SKM-1 treated with dmso at 0.1 percent for 144 hours (cell line): Measurements from ENCODE around the gene SPATS2L.
A peak's percentile ranks its signal among the peaks of the same experiment; 100 is the strongest.

Experiments
- DNase-seq: peaks from one replicate; lab custom pipeline; 2025; ENCODE audit not compliant: unreplicated experiment; lab: John Stamatoyannopoulos, UW

SPATS2L gene

DNA sequence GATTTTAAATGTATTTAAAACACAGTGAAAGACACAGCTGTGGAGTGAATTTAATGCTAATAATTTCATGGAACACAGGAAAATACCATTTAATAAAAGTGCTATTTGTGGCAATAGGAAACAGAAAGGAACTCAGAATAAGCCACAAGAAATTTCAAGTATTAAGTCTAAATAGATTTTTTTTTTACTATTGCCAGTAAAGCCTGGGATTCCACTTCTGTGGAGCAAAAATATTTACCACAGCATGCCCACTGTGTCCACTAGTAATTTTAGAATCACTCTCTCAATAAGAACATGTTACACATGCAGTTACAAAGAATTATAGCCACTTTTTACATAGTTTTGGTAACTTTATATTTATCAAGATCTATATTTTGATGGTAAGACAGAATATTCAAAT lies 186.2 kb downstream of the SPATS2L start:
- no peak for DNase-seq

DNA sequence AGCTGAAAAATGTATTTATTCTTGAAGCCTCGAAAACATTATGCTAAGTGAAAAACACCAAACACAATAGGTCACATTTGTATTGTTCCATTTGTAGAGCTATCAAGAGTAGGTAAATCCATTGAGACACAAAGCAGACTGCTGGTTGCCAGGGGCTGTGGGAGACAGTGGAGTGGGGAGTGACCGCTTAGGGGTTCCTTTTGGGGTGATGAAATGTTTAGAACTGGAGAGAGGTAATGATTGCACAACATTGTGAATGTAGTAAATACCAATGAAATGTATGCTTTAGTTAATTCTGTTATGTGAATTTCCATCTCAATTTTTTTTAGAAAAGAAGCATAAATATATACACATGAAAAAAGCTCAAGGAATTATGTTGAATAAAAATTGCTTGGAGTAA lies 187.6 kb downstream of the SPATS2L start:
- DNase-seq = no peak

DNA sequence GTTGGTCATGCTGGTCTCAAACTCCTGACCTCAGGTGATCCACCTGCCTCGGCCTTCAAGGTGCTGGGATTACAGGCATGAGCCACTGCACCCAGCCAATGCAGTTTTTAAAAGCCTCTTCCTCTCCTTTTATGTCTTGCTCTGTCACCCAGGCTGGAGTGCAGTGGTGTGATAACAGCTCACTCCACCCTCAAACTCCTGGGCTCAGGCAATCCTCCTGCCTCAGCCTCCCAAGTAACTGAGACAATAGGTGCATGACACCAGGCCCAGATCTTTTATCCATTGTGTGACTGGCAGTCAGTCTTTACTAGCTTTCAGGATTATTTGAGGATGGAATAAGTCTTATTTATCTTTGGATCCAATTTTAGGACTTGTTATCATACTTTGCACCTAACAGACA lies 190.2 kb downstream of the SPATS2L start:
- DNase-seq = no peak

DNA sequence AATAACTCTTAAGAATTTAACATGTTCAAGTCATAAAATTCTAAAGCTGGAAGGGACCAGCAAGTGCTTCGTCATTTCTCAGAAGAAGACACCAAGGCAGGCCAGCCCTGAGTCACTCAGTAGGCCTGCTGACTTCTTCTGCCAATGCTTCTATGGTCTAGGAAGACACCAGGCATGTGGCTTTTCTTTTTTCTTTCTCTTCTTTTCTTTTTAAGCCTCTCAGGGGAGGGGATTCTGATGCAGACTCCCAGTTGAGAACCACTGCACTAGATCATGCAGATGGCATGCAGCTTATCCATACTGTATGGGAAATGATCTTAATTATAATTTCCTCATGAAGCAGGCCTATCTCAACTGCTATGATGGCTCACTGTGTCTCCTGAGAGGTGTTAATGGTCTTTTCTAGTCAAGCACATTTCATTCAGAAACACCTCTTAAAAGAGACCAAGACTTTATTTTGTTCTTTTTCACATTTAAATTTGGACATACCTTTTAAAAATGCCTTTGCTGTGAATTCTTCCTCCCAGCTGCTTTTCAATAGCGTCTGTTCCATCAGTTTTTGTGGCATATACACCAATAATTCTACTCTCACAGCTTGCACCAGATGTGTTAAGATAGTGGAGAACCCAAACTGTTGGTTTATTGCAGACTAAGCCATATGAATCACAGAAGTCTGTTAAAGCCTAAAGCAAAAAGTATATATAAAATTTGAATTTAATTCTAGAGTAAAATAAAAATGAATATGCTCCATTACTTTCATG lies 192.1 kb downstream of the SPATS2L start:
- DNase-seq = no peak

DNA sequence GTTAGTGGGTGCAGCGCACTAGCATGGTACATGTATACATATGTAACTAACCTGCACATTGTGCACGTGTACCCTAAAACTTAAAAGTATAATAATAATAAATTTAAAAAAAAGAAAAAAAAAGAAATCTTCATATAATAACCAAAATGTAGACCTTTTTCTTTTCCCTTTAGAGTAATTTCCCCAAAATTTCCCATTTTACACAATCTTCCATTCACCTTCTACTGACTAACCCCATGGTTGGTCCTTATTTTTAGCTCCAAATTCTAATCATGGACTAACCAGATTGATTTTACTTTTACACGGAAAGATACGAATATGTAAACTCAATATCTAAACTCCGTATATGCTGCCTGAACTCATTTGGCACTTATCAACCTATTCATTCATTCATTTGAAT lies 195.7 kb downstream of the SPATS2L start:
- DNase-seq = no peak

DNA sequence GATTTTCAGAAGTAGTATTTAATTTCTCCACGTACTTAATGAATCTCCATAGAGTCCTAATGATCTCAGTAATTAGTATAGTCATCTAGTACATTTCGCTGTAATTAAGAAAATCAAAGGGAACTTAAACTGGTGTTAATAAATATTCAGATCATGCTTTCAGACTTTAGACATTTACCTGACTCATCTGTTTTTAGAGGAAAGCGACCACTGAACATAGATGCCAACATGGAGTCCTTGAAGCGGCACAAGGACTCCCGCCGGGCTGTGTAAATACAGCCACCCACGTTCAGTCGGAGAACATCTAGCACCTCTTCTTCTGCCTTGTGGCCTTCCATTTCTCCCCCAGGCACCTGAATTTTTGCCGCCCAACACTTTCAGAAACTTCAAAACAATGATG lies 200.2 kb downstream of the SPATS2L start:
- DNase-seq = no peak

DNA sequence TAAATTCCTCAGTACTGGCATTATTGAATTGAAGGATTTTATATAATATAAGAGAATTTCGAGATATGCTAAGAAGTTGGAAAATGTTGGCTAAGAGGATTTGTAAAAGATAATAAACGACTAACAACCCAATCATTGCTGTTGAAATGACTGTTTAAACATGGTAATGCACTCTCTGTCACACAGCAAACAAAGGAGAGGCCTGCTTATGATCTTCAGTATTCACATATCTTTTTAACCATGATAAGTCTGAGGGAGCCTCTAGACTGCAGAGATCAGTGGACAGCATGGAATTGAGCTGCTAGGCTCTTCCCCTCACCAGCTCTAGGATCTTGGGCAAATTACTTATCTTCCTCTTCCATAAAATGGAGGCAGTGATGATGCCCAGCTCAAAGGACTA lies 200.7 kb downstream of the SPATS2L start:
- DNase-seq = no peak

DNA sequence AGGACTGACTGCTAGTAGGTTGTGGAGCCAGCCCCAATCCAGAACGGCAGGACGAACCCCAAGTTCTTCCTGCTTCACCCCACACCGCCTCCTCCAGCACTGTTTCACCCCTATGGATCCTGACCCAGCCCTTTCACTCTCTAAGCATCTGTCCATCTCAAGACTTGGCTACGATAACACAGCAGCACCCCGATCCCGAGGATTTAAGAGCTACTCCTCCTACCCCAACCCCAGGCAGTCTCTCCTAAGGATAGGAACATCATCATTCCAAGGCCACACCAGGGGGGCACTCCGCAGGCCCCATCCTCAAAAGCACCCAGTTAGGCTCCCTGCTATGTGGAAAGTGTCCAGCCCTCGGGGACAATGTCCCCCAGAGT lies 202.7 kb downstream of the SPATS2L start:
- DNase-seq = no peak

DNA sequence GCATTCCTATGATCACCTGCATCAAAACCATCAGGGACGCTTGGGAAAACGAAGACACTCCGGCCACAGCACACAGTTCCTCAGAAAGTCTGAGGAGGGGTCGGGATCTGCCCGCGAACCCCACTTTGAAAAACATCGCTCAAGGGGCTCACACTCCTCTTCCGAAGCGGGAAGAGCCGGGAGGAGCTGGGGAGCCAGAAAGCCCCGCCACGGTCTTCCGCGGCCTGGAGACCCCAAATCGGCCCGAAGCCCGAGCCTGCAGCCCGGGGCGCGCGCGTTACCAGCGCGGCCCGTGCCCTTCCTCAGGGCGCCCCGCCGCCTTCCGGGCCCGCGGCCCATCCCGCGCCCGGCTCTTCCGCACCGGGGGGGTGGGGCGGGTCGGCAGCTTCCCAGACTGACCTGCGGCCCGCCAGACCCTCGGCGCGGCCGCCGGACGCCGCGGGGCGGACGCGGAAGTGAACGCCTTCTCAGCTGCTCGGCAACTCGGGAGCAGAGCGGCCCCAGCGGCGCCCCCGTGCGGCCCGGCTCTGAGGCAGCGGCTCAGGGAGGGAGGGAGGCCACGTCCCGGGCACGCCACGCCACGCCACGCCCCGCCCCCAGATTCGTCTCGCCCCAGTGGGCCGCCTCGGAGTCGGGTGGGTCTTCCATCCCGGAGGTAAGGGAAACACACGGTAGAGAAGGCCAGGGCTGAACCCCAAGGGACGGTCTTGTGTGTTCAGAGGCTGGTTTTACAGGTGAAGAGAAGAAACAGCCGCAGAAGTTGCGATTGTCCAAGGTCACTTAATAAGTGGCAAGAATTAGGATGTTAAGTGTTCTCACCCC lies 203.3 kb downstream of the SPATS2L start, which contains the start of gene KCTD18:
Gene KCTD18 (minus strand): TSS at position 457 of the 822 bp plus-strand sequence. CDS start 3,052 bp downstream, outside the sequence.
- DNase-seq = peak; percentile 82

DNA sequence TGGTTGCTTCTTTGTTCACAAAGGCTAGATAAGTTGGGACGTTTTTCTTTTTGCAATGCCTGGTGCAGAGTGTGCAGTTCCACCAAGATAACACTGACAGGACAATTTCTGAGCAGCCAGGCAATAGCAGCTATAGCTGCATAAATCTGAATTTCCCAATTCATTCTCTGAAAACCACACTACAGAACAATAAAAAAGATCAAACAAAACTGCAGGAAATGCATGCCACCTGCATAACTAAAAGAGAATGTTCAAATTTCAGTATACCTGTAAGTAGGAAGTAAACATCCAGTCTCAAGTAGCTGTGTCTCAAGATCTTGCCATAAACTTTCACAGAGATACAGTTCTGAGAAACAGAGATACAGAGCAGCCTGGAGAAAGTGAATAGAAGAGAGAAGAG lies 208.7 kb downstream of the SPATS2L start:
- no peak for DNase-seq

DNA sequence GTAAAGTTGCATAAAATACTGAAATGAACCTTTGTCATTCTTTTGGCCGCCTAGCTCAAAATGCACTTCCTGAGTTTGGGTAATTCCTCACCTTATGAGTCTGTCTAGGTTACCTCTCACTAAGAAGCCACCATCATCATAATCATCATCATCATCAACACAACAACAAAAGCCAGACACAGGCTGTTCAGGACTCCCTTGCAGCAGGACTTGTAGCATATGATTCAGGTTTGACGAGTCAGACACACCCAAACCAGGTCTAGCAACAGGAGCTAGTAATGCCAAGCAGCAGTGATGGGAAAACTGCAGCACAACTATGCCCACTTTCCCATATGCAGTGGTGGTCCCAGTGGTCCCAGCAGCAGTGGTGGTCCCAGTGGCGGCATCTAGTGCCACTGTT lies 216.7 kb downstream of the SPATS2L start:
- no peak for DNase-seq

DNA sequence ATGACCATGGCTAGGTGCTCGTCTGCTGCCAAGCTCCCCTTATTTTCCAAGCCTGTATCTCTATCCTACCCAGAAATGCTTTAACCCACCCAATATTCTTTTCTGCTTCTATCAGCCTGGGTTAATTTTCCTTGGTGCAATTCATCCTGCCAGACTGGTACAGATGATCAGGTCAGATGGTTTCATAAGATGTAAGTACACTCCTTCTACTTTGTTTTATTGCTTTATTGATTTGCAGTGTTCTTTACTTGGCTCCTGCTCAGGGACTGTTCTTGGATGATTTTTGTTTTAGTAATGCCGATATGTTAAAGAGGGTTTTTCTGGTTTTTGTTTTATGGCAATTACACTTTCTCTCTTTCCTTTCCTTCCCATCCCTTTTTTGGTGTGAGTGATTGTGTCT lies 217.1 kb downstream of the SPATS2L start:
- DNase-seq = no peak

DNA sequence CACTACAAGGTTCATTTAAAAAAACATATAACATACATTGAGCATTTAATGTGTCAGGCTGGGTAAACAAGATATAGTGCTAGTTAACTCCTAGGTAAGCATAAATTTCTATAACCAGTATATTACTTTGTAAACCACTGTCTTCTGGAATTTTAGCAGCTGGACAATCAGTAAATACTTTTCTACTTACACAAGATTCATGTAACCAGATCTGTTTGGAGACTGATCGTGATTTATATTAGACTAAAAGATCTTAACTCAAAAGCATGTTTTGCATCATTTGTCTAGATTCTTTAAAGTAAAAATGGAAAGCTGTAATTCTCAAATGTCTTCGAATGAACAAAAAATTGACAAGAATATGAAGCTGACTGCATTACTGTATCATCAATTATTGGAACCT lies 218.6 kb downstream of the SPATS2L start:
- no peak for DNase-seq

DNA sequence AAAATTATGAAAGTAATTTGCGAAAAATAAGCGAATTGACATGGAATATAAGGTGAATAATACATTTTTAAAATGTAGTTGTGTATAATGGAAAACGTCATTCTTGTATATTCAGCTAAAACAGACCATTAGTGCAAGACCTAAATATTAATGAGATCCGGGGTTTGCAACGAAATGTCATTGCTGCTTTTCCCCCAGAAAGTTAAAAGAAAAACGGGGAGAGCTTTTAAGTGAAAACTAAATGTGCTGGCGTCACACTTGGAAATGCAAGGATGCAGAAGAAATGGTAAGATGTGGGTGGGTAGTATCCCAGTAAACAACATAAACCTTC lies 219.0 kb downstream of the SPATS2L start:
- no peak for DNase-seq

DNA sequence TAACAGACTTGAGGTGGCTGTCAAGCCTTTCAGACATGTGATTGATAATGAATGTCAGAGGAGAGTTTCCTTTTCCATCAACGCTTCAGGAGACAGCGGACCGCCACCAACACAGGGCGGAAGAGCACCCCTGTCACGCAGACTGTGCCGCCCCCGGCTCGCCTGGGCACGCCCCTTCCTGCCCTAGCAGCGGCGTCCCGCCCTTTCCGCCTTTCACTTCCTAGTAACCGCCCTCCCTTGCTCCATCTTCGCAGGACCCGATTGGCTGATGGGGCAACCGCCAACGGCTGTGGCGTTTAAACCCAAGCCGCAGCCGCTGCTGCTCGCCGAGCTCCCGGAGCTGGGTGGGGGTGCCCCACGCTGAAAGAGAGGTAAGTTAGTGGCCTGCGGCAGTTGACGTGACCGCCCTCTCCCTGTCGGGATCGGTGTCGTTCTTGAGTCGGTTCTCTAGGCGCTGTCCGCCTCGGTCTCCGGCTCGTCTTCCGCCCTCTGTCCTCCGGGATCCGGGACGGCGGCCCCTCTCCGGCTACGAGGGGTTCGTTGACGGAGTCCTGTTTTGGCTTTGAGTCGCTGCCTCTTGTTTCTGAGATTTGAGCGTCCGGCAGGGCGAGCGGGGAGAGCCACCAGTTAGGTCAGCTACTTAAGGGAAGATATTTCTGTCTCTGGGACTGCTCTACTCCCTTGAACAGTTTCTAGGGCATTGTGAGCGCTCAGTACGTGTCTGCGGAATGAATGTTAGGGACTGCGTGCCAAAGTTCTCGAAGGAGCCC lies 219.6 kb downstream of the SPATS2L start, which contains the start of gene SGO2:
Gene SGO2 (plus strand): TSS at position 326 of the 770 bp plus-strand sequence. CDS start 6,769 bp downstream, outside the sequence.
- peak; percentile 99 for DNase-seq

DNA sequence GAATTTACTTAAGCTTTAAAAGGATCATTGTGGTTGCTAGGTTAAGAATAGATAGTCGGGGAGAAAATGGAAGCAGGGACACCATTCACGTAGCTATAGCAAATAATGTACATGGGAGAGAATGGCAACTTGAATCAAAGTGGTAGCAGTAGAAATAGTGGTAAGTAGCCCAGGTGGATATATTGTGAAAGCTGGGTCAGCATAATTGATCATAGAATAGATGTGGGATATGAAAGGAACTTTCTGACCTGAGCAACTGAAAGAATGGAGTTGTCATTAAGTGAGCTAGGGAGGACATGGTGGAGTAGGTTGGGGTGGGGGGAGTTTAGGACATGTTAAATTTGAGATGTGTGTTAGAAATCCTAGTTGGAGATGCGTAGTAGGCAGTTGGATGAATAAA lies 221.7 kb downstream of the SPATS2L start:
- no peak for DNase-seq
